HTR-8/SVneo (cell line): ENCODE measurements around the gene SYT2.

Source experiments
- DNase-seq: peaks from one replicate; pipeline ENCODE4 v3.0.0; 2011; ENCODE audit warnings: low spot score, mixed read lengths; ENCODE audit not compliant: insufficient read length
- FAIRE-seq: peaks from 2 replicates; lab custom pipeline; 2011; peaks lifted over from hg19 to GRCh38; lab: Jason Lieb, UNC

Gene SYT2

GRCh38 chr1:202708456-202709275 is 1.6 kb downstream of the SYT2 start:
- DNase-seq (no peak), FAIRE-seq (no peak)

- DNase-seq, result no peak
- FAIRE-seq, result no peak
These were observed 3.4 kb downstream of the SYT2 start for GRCh38 chr1:202706851-202707250.

GRCh38 chr1:202704601-202705000 is 5.7 kb downstream of the SYT2 start:
- DNase-seq (no peak), FAIRE-seq (no peak)

GRCh38 chr1:202703191-202703590 is 7.1 kb downstream of the SYT2 start:
- DNase-seq (no peak), FAIRE-seq (no peak)

- FAIRE-seq, result no peak
These were observed 8.2 kb downstream of the SYT2 start for GRCh38 chr1:202702088-202702487.

GRCh38 chr1:202701200-202701599 is 9.1 kb downstream of the SYT2 start:
- FAIRE-seq, result no peak
- DNase-seq, result no peak

More at GRCh38 chr1:202702088-202702487, 8.2 kb downstream of the SYT2 start:
- DNase-seq, result no peak

GRCh38 chr1:202700061-202700460 is 10.2 kb downstream of the SYT2 start:
- FAIRE-seq (no peak), DNase-seq (no peak)

GRCh38 chr1:202698276-202698675 is 12.0 kb downstream of the SYT2 start:
- no peak for FAIRE-seq

GRCh38 chr1:202697038-202697437 is 13.2 kb downstream of the SYT2 start:
- no peak for DNase-seq
- FAIRE-seq, result no peak

More at GRCh38 chr1:202698276-202698675, 12.0 kb downstream of the SYT2 start:
- no peak for DNase-seq

- FAIRE-seq, result no peak
- no peak for DNase-seq
These were observed 15.9 kb downstream of the SYT2 start for GRCh38 chr1:202694314-202694713.

GRCh38 chr1:202692959-202693555 is 17.2 kb downstream of the SYT2 start:
- peak; percentile 72 for DNase-seq
- FAIRE-seq, result peak; percentile 84

- DNase-seq, result no peak
- no peak for FAIRE-seq
These were observed 18.4 kb downstream of the SYT2 start for GRCh38 chr1:202691816-202692215.

GRCh38 chr1:202689493-202690342 is 20.5 kb downstream of the SYT2 start:
- FAIRE-seq (no peak), DNase-seq (no peak)

GRCh38 chr1:202689082-202689481 is 21.2 kb downstream of the SYT2 start:
- FAIRE-seq (no peak), DNase-seq (no peak)

- no peak for DNase-seq
- no peak for FAIRE-seq
These were observed 21.9 kb downstream of the SYT2 start for GRCh38 chr1:202688401-202688800.

- DNase-seq, result no peak
- no peak for FAIRE-seq
These were observed 22.5 kb downstream of the SYT2 start for GRCh38 chr1:202687798-202688197.

- FAIRE-seq (no peak), DNase-seq (no peak)
These were observed 22.9 kb downstream of the SYT2 start for GRCh38 chr1:202687370-202687769.

GRCh38 chr1:202685641-202686040 is 24.6 kb downstream of the SYT2 start:
- FAIRE-seq, result no peak
- DNase-seq, result no peak

GRCh38 chr1:202684716-202685115 is 25.5 kb downstream of the SYT2 start:
- DNase-seq (no peak), FAIRE-seq (no peak)

GRCh38 chr1:202683029-202683428 is 27.2 kb downstream of the SYT2 start:
- FAIRE-seq (peak; percentile 70), DNase-seq (no peak)

- DNase-seq, result no peak
- no peak for FAIRE-seq
These were observed 27.8 kb downstream of the SYT2 start for GRCh38 chr1:202682477-202682876.
